Cardiac septum (tissue), 1 donor: ENCODE data around the gene TMEM184B. TPM values are rescaled to one million over a fixed set of nuclear protein-coding genes. Genes with fewer than 3 reads are reported as not detected.

Experiments used
- DNase-seq: peaks from one replicate; pipeline ENCODE4 v3.0.0-alpha.2; 2020; ENCODE audit warnings: low spot score
- intact Hi-C: fragments of 100-400 bp; cut with DNase I; formaldehyde crosslinking; loops from one replicate; pipeline ENCODE4 v1.14.0; 2022
- total RNA-seq: library from RNA; stranded (reverse); fragmentation: NEBNext Ultra II Directional; extraction: Animal tissue kit (Norgen Biotek cat#: 25700); gene quantifications from one replicate; pipeline ENCODE4 v1.2.1, GENCODE V29; 2021
- donor health status: DM: no; HTN: no; CAD: no.

TMEM184B gene
- total RNA-seq, 1 donor from 2014 or later = 58.1 TPM

- intact Hi-C loops = loop anchor here (5.0 kb wide), 1 partner anchor 42 kb away; no protein-coding TSS in a partner anchor
These were observed 53.9 kb downstream of the TMEM184B start for GRCh38 chr22:38218661-38219622.

GRCh38 chr22:38215156-38216038 lies 57.4 kb downstream of the TMEM184B start:
- intact Hi-C loops = loop anchor here (5.0 kb wide), 1 partner anchor 38 kb away; no protein-coding TSS in a partner anchor
- DNase-seq = no peak

More at GRCh38 chr22:38218661-38219622, 53.9 kb downstream of the TMEM184B start:
- peak; percentile 89 for DNase-seq

GRCh38 chr22:38214302-38215056 lies 58.3 kb downstream of the TMEM184B start:
- intact Hi-C loops = loop anchor here (5.0 kb wide), 1 partner anchor 37 kb away; no protein-coding TSS in a partner anchor

GRCh38 chr22:38213990-38214301 lies 58.9 kb downstream of the TMEM184B start:
- intact Hi-C loops = no loop called here

More at GRCh38 chr22:38214302-38215056, 58.3 kb downstream of the TMEM184B start:
- no peak for DNase-seq

GRCh38 chr22:38213319-38213989 lies 59.4 kb downstream of the TMEM184B start:
- intact Hi-C loops = no loop called here
- no peak for DNase-seq

More at GRCh38 chr22:38213990-38214301, 58.9 kb downstream of the TMEM184B start:
- no peak for DNase-seq

GRCh38 chr22:38212442-38212841 lies 60.4 kb downstream of the TMEM184B start:
- intact Hi-C loops = no loop called here
- no peak for DNase-seq

- intact Hi-C loops = no loop called here
These were observed 61.3 kb downstream of the TMEM184B start for GRCh38 chr22:38211556-38211955.

GRCh38 chr22:38208551-38208968 lies 64.2 kb downstream of the TMEM184B start:
- no peak for DNase-seq
- intact Hi-C loops = no loop called here

More at GRCh38 chr22:38211556-38211955, 61.3 kb downstream of the TMEM184B start:
- DNase-seq = no peak

GRCh38 chr22:38207898-38208432 lies 64.8 kb downstream of the TMEM184B start:
- intact Hi-C loops = no loop called here
- no peak for DNase-seq

- intact Hi-C loops = no loop called here
- no peak for DNase-seq
These were observed 67.3 kb downstream of the TMEM184B start for GRCh38 chr22:38205261-38206128.

GRCh38 chr22:38204784-38205183 lies 68.0 kb downstream of the TMEM184B start:
- no peak for DNase-seq
- intact Hi-C loops = loop anchor here (5.0 kb wide), 1 partner anchor 98 kb away; no protein-coding TSS in a partner anchor

GRCh38 chr22:38203855-38204514 lies 68.8 kb downstream of the TMEM184B start:
- DNase-seq = no peak
- intact Hi-C loops = loop anchor here (5.0 kb wide), 1 partner anchor 98 kb away; no protein-coding TSS in a partner anchor

- DNase-seq = no peak
- intact Hi-C loops = loop anchor here (5.0 kb wide), 1 partner anchor 99 kb away; no protein-coding TSS in a partner anchor
These were observed 69.6 kb downstream of the TMEM184B start for GRCh38 chr22:38203090-38203810.

GRCh38 chr22:38202437-38203089 lies 70.2 kb downstream of the TMEM184B start:
- intact Hi-C loops = loop anchor here (5.0 kb wide), 1 partner anchor 100 kb away; no protein-coding TSS in a partner anchor
- peak; percentile 92 for DNase-seq

GRCh38 chr22:38201711-38202436 lies 70.9 kb downstream of the TMEM184B start, which contains the start of gene MAFF:
Gene MAFF (plus strand): TSS chr22:38201994. CDS start chr22:38213854, 11,860 bp downstream.
- DNase-seq = peak; percentile 99
- intact Hi-C loops = loop anchor here (2.0 to 5.0 kb wide), 2 partner anchors 19 to 100 kb away; no protein-coding TSS in a partner anchor
